OCI-LY1 (cell line): Measurements from ENCODE around the gene COMMD1.

Source experiments
- H2AFZ ChIP-seq: fragments of 200-600 bp; sonication (generic), shearing (Covaris generic); 2 replicates; pipeline ENCODE4 v1.6.0; 2014; ENCODE audit warnings: antibody characterized with exemption, mild to moderate bottlenecking, low read length
- H3F3A ChIP-seq: fragments of 200-600 bp; sonication (generic), shearing (Covaris generic); 2 replicates; pipeline ENCODE4 v1.6.0; 2014; ENCODE audit warnings: mild to moderate bottlenecking, antibody characterized with exemption, low read length, moderate library complexity; ENCODE audit not compliant: insufficient read depth
- H3K27ac ChIP-seq: fragments of 200-600 bp; sonication (generic); 2 replicates; pipeline ENCODE4 v1.5.1; 2014; ENCODE audit warnings: low read length, mixed run types, mild to moderate bottlenecking, low read depth; ENCODE audit not compliant: poor library complexity, severe bottlenecking
- H3K27me3 ChIP-seq: fragments of 200-600 bp; sonication (generic); 2 replicates; pipeline ENCODE4 v1.6.0; 2014; ENCODE audit warnings: antibody characterized with exemption, mild to moderate bottlenecking, low read length, moderate library complexity; ENCODE audit not compliant: insufficient read depth
- H3K36me3 ChIP-seq: fragments of 200-600 bp; sonication (generic); 2 replicates; pipeline ENCODE4 v1.6.1; 2014; ENCODE audit warnings: mild to moderate bottlenecking, antibody characterized with exemption, low read length, moderate library complexity, mixed read lengths; ENCODE audit not compliant: insufficient read depth
- H3K4me1 ChIP-seq: fragments of 200-600 bp; sonication (generic); 2 replicates; pipeline ENCODE4 v1.5.1; 2014; ENCODE audit warnings: mild to moderate bottlenecking, low read length, moderate library complexity; ENCODE audit not compliant: insufficient read depth, severe bottlenecking
- H3K4me2 ChIP-seq: fragments of 200-600 bp; sonication (generic), shearing (Covaris generic); 2 replicates; pipeline ENCODE4 v1.6.1; 2014; ENCODE audit warnings: low read length
- H3K4me3 ChIP-seq: fragments of 200-600 bp; sonication (generic); 2 replicates; pipeline ENCODE4 v1.5.1; 2014; ENCODE audit warnings: low read length, low read depth, mild to moderate bottlenecking, mixed read lengths; ENCODE audit not compliant: poor library complexity, severe bottlenecking
- H3K79me2 ChIP-seq: fragments of 200-600 bp; shearing (Covaris generic); 2 replicates; pipeline ENCODE4 v1.6.1; 2016; ENCODE audit warnings: mixed run types, low read length, mixed read lengths; ENCODE audit not compliant: insufficient read depth
- H3K9ac ChIP-seq: fragments of 200-600 bp; sonication (generic), shearing (Covaris generic); 2 replicates; pipeline ENCODE4 v1.6.1; 2014; ENCODE audit warnings: mild to moderate bottlenecking, low read length, mixed read lengths
- H3K9me2 ChIP-seq: fragments of 200-600 bp; sonication (generic), shearing (Covaris generic); 2 replicates; pipeline ENCODE4 v1.6.1; 2014; ENCODE audit warnings: low read depth, mild to moderate bottlenecking, low read length, mixed read lengths
- H3K9me3 ChIP-seq: fragments of 200-600 bp; shearing (Covaris generic); 2 replicates; pipeline ENCODE4 v1.6.1; 2014; ENCODE audit warnings: low read length, mixed read lengths
- H4K20me1 ChIP-seq: fragments of 200-600 bp; sonication (generic), shearing (Covaris generic); 2 replicates; pipeline ENCODE4 v1.6.0; 2016; ENCODE audit warnings: mild to moderate bottlenecking, low read length; ENCODE audit not compliant: insufficient read depth
- CTCF ChIP-seq: fragments of 200-600 bp; sonication (generic), shearing (Covaris generic); IDR thresholded peaks from 2 replicates; pipeline ENCODE4 v1.5.1; 2017; ENCODE audit warnings: mild to moderate bottlenecking, antibody characterized with exemption, low read length, moderate library complexity, mixed read lengths
- EZH2 ChIP-seq: fragments of 200-600 bp; sonication (generic), shearing (Covaris generic); IDR thresholded peaks from 2 replicates; pipeline ENCODE4 v1.8.0; 2017; ENCODE audit warnings: borderline replicate concordance, mixed run types, mild to moderate bottlenecking, antibody characterized with exemption, low read length, moderate library complexity, mixed read lengths

COMMD1 gene

GRCh38 chr2:62176801-62177200, 271.3 kb downstream of the COMMD1 start:
- Histone ChIP-seq H3K27ac (peak overlapping the region; percentile 100), H3K27me3 (no peaks in the 10 kb centered on the region), H3K9ac (peak overlapping the region; percentile 27; the same call in 1 of the 2 replicates), H3K4me3 (no peak overlapping the region), H3K9me3 (no peaks in the 10 kb centered on the region), H3F3A (peaks cover 12% of the 10 kb centered on the region), H3K79me2 (no peaks in the 10 kb centered on the region), H2AFZ (no peak overlapping the region), H3K4me2 (no peak overlapping the region), H3K4me1 (peaks cover 54% of the 10 kb centered on the region), H3K9me2 (no peaks in the 10 kb centered on the region), H4K20me1 (no peaks in the 10 kb centered on the region), H3K36me3 (no peaks in the 10 kb centered on the region)
- TF ChIP-seq EZH2 = no peak
- TF ChIP-seq CTCF = no peak

GRCh38 chr2:62177392-62178049, 272.0 kb downstream of the COMMD1 start:
- H3K79me2 ChIP-seq = no peaks in the 10 kb centered on the region
- H3K9me2 ChIP-seq = no peaks in the 10 kb centered on the region
- H4K20me1 ChIP-seq = no peaks in the 10 kb centered on the region
- peak overlapping the region; percentile 100 for H3K27ac ChIP-seq
- no peak overlapping the region for H3K4me3 ChIP-seq
- H3K27me3 ChIP-seq = no peaks in the 10 kb centered on the region
- peaks cover 61% of the 10 kb centered on the region for H3K4me1 ChIP-seq
- H3K9me3 ChIP-seq = no peaks in the 10 kb centered on the region
- no peaks in the 10 kb centered on the region for H3K36me3 ChIP-seq
- peaks cover 12% of the 10 kb centered on the region for H3F3A ChIP-seq
- H3K4me2 ChIP-seq = no peak overlapping the region
- TF ChIP-seq EZH2 (no peak), CTCF (no peak)
- no peak overlapping the region; the same call in 1 of the 2 replicates for H3K9ac ChIP-seq
- no peak overlapping the region for H2AFZ ChIP-seq

- H3K9me3 ChIP-seq = no peaks in the 10 kb centered on the region
- H3K9ac ChIP-seq = no peak overlapping the region
- no peaks in the 10 kb centered on the region for H3K36me3 ChIP-seq
- H3K27me3 ChIP-seq = no peaks in the 10 kb centered on the region
- peaks cover 12% of the 10 kb centered on the region for H3F3A ChIP-seq
- no peaks in the 10 kb centered on the region for H4K20me1 ChIP-seq
- H3K27ac ChIP-seq = peak overlapping the region; percentile 100
- TF ChIP-seq CTCF = no peak
- no peak for TF ChIP-seq EZH2
- H3K4me2 ChIP-seq = no peak overlapping the region
- no peak overlapping the region for H3K4me3 ChIP-seq
- no peaks in the 10 kb centered on the region for H3K9me2 ChIP-seq
- no peaks in the 10 kb centered on the region for H3K79me2 ChIP-seq
- no peak overlapping the region for H2AFZ ChIP-seq
- H3K4me1 ChIP-seq = peaks cover 74% of the 10 kb centered on the region
Measured at GRCh38 chr2:62178741-62179271, 273.3 kb downstream of the COMMD1 start.
